Fibroblast of peridontal ligament (primary cell): Measurements from ENCODE around the gene TEDC2.
A peak's percentile ranks its signal among the peaks of the same experiment; 100 is the strongest.
"Not testable (repeated sequence)": the region's sequence is repeated elsewhere in the genome, so short reads cannot be mapped to it uniquely, and the experiment has no call there.

Experiments
- DNase-seq: peaks from one replicate; pipeline ENCODE4 v3.0.0-alpha.2; 2010; ENCODE audit errors: extremely low read depth

TEDC2 gene

DNA sequence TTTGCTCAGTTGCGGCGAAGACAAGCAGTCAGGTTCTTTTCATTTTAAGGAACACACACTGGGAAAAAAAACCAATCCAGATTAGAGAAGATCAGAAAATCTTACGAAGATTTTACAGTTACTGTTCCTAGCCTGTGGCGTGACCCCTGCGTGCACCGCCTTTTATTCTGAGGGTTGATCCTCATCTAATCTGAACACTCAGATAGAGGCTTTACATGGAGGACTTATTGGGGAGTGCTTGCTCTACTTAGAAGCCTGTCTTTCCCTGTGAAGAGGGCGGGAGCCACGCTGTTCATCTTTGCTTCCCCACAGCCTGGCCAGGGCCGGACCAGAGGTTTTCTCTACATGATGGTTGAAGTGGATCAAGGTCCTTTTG is 16.4 kb downstream of the TEDC2 start:
- no peak for DNase-seq

DNA sequence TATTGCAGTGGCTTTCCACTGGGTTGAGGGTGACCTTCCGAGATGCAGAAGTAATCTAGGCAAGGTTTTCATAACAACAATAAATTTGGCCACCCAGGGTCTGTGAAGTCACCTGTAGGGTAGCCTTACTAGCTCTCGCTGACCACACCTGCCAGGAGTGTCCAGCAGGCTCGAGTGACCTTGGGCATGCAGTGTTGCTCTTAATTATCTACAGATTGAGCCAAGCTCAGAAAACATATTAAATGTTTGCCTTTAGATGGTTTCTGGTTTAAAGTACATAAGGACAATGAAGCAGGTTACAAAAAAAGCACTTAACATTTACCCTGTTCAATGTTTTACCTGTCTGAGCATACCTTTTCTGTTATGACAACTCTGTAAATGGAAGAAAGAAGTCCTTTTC is 16.8 kb downstream of the TEDC2 start:
- DNase-seq = no peak

DNA sequence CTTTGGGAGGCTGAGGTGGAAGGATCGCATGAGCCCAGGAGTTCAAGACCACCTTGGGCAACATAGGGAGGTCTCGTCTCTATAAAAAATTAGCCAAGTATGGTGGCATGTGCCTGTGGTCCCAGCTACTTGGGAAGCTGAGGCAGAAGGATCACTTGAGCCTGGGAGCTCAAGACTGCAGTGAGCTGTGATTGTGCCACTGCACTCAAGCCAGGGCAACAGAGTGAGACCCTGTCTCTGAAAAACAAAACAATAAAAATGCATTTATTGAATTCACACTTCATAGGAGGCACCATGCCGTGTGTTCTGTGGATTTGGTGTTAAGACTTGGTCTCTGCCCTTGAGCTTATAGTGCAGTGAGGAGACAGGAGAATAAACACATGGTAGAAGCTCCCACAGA is 17.4 kb downstream of the TEDC2 start:
- no peak for DNase-seq

DNA sequence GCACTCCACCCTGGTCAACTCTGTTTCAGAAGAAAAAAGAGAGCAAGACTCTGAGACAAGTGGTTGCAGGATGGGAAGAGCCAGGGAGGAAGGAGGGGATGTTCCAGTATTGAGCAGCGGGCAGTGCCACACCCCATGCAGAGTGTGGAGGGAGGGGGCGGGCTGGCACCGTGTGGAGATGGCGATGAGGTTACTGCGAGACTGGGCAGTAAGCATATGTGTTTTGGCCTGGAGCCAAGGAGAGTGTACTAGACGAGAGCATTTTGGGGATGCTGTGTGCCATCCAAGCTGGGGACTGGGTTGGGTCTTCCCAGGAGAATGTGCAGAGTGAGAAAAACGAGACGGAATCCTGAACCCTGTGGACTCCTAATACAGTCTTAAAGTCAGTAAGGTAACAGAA is 18.4 kb downstream of the TEDC2 start:
- DNase-seq = no peak

DNA sequence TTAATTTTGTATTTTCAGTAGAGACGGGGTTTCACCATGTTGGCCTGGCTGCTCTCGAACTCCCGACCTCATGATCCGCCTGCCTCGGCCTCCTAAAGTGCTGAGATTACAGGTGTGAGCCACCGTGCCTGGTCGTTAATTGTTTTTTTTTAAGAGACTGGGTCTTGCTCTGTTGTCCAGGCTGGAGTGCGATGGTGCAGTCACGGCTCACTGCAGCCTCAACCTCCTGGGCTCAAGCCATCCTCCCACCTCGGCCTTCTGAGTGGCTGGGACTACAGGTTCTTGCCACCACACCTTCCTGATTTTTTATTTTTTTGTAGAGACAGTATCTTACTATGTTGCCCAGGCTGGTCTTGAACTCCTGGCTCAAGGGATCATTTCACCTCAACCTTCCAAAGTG is 20.1 kb downstream of the TEDC2 start:
- DNase-seq = not testable (repeated sequence)

DNA sequence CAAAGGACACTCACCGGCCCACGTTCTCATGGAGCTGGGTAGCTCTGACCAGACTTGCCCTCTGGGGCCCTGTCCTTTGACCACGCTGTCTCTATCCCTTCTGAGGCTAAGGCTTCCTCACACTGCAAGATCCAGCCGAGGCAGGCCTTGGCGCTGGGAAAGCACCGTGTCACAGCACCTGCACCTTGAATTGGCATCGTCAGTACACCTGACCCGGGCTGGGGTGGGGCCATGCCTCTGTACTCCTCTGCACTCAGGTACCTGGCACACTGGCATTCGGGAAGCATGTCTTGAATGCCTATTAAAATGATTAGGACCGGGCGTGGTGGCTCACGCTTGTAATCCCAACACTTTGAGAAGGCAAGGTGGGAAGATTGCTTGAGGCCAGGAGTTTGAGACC is 21.0 kb downstream of the TEDC2 start:
- DNase-seq = no peak

DNA sequence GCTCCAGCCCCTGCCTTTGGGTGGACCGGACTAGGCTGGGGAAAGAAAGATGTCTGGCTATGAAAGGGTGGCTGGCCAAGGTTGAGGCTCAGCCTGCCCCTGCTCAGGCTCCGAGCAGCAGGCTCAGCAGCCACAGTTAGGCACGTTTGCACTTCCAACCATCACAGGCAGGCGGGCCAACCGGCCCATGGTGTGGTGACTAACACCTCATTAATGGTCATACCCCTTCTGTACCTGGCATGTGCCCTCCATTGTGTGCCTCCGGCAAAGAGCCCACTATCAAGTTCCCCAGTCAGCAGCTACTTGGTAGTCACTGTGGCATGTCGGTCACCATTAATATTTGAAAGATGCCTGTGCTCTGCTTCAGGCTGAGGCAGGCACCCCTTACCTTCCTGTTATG is 21.8 kb downstream of the TEDC2 start:
- DNase-seq = no peak

DNA sequence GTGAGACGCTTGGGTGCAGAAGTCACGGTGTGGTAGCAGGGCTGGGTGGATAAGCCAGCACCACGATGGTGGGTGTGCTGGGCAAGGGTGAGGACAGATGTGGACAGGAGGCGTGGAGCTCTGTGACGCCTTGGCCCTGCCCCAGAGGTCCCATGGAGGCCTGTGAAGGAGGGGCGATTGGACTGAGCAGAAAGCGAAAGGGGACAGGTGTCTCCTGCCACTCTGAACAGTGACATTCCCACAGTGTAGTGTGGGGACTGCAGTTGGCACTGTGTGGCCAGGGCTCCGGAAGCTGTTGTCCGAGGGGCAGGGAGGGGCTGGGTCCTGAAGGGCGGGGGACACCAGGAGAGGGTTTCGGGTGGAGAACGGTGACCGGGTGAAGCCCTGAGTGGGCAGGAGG is 22.3 kb downstream of the TEDC2 start:
- DNase-seq = no peak

DNA sequence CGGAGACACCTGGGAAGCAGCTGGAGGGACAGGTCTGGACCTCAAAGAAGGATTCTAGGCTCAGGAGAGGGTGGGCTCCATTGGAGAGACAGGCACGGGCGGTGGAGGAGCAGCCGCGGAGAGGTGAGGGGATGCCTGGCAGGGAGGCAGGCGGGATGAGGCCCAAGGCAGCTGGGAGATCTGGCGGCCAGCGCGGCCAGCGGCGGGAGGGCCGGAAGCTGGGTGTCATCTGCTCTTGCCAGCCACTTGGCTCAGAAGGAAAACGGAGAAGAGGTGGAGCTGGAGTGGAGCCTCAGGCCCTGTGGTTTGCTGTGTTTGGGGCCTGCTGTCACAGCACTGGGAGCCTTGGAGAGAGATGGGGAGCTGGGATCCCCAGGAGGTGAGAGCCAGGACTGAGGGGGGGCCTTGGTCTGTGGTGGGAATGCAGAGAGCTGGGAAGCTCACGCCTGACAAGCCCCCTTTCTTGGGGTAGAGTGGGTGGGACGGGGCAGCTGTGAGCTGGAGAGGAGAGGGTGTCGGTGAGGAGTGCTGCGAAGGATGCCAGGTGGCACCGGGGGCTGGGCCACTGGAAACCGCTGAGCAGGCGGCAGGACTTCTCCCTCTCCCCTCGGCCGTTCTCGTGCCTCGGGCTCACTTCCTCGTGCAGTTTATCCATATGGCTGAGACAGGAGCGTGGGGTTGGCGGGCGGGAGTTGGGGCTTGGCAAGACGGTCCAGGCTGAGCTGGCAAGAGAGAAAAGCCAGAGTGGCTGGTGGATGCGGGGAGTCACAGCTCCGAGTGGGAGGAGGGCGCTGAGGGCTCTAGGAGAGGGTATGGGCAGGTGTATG is 23.0 kb downstream of the TEDC2 start:
- DNase-seq = peak; percentile 69

DNA sequence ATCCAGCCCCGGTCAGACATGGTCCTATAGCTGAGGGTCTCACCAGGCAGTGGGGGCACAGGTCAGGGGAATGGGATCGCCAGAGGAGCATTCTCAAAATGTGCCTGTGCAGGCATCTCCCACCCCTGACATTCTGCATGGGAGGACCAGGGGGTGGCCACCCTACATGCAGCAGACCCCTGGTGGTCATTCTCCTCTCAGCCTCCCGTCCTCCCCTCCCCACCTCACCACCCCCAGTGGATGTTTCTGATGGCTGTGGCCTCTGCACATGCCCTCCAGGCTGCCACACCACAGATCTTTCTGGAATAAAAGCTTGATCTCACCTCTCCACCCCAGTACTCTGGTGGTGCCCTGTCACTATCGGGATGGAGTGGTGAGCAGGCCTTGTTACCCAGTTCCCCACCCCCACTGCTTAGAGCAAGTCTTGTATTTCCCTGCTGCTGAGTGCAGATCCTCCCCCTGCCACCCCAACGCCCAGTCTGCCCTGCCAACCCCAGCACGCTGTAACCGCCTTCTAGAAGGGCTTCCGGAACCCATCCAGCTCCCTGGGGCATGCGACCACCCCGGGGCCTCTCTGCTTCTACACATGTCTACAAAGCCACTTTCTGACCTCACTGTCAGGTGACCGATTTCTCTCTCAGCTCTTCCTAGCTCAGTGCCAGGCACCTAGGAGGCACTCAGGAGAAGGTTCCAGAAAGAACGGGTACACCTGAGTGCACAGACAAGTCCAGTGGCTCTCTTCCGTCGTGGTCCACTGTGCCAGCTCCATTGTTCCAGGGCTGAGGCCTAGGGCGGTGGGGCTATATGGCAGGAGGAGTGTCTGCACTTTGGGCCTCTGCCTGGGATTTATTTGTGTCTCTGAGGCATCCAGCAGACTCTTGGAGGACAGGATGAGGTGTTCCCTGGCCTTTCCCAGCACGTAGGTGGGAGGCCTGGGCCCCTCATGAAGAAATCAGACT is 24.3 kb downstream of the TEDC2 start:
- no peak for DNase-seq

DNA sequence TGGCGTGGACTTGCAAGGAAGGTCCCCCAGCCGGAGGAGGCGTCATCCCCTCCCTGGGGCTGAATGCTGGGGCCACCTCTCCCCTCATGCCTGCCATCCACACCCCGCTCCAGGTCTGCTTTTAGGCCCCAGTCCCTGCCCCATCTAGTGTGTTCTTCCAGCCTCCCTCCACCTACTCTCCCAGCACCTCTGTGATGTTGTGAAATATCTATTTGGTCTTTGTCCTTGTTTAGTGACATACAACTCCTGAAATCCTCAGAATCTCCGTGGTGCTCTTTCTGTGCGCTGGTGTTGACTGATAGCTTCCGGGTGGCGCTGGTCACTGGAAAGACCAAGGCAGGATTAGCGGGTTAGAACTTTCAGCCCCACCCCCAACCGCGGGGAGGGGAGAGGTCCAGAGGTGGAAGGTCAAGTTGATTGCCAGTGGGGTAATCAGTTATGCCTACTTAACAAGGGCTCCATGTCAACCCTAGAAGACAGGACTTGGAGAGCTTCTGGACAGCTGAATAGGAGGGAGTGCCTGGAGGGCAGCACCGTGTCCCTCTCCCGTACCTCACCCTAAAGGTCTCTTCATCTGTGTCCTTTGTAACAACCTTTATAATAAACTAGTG is 25.1 kb downstream of the TEDC2 start:
- no peak for DNase-seq

DNA sequence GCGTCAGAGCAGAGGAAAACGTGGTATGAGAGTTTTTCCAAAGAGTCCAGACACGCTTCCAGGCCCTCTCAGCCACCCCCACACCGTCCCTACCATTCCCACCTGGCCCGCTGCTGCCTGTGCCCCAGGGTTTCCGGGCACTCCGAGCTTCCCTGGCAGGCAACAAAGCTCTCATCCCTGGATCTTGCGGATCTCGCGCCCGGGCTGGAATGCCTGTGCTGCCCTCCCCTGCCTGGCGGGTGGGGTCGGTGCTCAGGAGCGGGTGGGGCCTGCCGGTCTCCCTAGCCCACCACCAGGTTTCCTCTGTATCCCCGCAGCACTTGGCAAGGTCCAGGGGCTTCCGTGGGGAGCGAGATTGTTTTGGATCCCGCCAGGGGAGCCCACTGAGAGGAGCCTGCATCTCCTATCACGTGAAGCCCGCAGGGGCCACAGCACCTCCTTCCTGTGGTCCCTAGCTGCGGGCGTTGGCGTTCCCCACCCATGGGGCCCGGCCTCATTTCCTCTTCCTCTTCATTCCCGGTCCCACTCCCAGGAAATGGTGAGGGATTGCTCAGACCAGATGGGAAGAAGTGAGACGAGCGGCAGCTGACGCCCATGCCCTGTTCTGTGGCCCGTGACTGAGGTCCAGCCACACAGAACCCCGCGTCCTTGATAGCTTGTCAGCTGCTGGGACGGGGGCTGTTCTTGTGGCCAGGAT is 26.1 kb downstream of the TEDC2 start:
- no peak for DNase-seq

DNA sequence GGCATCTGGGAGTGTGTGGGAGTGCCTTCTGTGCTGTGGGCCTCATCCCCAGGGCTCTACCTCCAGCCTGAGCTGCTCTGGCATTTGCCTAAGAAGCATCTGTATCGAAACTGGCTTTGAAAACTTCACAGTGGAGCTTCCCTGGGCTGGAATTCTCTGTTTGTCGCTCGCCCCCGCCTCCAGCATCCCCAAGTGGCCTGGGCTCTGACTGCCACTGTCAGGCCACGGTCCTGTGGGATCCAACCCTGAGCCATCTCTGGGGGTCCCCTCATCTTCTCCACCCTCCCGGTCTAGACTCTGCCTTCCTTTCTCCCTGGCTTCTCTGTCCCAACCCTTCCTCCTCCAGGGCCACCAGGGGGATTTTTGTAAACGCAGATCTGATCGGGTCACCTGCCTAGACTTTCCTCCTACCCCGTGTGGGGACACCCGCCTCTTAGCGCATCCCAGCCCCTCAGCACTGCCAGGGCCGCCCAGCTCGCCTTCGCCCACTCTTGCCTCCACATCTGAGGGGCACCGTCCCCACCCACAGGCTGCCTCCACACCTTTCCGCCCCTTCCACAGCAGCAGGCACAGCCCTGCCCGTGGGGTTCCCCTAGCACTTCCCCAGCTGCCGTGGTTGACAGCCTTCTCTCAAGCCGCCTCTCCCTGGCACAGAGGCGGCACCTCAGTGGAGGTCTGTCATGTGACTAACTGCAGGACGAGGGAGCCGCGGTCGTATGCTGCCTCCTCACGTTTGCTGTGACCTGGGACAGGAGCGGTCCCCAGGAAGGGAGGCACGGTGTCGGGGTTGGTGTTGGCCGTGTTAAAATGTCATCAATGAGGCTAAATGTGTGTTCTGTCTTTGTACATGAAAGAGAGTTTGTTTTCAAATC is 27.0 kb downstream of the TEDC2 start:
- DNase-seq = no peak

DNA sequence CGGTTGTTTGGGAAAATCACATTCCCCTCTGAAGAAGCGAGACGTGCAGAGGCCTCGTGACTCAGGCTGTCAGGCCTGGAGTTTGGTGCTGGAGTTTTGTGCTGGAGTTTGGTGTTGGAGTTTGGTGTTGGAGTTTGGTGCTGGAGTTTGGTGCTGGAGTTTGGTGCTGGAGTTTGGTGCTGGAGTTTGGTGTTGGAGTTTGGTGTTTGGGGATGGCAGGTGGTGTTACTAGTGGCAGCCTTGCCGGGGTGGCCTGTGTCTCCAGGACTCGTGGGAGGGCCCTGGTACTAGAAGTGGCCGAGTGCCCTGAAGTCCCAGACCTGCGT is 27.6 kb downstream of the TEDC2 start:
- no peak for DNase-seq

DNA sequence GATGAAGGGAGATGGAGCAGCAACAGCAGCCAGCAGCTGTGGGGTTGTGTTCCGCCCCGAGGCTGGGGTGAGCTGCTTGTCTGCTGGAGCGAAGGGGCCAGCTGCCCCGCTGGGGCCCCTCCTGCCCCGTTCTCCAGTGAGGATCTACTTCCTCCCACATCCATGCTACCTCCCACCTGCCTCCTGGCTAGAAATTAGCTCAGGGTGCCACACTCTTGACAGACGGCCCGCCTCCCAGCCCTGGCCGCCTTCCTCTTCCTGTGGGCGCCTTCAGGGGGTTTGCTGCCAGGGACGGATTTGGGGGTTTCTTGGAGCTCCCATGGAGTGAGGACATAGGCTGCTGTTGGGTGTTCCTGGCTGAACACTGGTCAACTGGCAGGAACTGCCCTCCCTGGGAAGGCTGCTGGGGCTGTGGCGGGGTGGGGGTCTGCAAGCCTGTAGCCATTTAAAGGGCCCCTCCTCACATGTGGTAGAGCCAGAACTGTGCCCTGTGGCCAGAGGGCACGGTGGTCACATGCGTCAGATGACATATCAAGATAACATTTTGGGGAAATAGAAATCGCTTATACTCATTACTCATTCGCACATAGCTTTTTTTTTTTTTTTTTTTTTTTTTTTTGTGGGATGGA is 28.1 kb downstream of the TEDC2 start:
- no peak for DNase-seq

DNA sequence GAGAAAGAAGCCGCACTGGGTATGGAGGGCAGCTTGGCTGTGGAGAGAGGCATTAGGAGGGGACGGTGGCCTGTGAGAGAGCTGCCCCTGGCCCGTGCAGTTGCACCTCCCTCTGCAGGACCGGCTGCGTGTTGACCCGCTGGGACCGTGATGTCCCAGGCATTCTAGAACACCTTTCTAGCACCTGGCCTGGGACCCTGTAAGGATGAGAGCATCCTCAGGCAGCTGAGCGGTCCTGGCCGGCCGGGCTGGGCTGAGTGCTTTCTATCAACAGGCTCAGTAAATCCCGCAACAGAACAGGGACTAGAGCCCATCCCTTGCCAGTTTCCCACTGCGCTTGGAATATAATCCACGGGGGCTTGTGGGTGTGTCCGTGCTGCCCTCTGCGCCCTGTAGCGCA is 29.7 kb downstream of the TEDC2 start:
- no peak for DNase-seq

DNA sequence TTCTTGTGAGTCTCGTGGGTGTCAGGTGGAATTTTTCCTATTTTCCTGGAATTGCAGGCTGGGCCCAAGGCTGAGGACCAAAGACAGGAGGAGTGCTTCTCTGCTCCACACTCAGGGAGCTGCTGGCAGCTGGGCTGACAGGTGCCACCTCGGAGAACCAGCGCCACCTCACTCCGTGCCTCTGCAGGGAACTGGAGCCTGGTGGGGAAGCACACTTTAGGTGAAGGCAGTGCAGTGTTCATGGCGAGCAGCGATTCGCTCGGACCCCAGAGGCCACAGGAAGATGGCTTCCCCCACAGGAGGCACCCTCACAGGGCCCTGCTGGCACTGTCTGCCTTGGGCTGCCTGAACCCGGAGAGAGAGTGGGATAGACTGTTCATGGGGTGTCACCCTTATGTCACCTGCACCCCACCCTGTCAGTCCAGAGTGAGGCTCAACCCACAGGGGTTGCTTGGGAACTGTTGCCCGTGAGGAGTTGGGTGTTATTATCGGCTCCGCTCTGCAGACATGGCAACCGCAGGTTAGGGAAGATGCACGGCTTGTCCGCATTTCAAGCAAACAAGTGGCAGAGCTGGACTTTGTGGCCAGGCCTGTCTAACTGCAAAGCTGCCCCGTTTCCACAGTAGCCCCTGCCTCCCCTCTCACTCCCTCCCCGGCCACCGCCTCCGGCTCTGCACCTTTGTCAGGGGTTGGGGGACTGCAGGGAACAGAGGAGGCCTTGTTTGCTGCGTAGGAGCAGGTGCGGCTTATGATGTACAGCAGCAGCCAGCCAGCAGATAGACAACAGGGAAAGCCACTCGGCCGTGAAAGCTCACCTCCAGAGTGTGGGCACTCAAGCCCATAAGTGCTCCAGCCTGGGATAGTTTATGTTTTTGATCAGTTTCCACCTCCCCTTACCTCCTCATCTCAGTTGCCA is 30.5 kb downstream of the TEDC2 start:
- no peak for DNase-seq

DNA sequence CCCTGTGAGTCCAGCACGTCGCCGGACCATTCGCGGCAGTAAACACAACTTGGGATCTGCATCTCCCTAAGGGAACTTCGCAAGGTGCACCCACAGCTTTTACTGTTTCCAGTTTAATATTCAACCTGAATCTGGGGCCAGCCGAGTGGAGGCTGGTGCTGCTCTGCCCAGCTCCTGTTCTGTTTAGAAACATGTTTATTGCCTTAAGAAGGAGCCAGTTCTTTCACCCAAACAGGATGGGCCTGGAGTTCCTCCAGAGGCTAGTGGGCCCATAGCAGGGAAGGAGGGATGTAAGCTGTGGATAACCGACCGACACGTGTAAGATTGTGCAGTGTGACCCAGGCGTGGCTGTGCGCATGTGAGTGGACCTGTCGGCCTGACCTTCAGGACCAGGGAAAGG is 32.4 kb downstream of the TEDC2 start:
- no peak for DNase-seq

DNA sequence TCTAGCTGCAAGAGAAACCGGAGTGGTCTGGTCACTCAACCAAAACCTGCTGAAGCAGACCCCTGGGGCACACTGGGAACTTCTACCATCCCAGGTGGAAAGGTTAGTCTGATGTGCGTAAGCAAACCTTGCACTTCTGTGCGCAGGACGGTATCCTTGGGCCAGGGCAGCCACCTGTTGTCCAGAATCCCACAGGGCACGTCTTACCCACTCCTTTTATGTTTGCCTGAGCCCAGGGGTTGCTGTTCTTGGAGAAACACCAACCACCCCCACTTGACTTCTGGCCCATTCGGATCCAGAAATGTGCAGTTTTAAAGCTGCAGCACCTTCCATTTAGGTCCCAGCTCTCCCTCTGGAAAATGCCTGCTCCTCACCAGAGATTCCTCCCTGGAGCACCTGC is 33.7 kb downstream of the TEDC2 start:
- DNase-seq = no peak

DNA sequence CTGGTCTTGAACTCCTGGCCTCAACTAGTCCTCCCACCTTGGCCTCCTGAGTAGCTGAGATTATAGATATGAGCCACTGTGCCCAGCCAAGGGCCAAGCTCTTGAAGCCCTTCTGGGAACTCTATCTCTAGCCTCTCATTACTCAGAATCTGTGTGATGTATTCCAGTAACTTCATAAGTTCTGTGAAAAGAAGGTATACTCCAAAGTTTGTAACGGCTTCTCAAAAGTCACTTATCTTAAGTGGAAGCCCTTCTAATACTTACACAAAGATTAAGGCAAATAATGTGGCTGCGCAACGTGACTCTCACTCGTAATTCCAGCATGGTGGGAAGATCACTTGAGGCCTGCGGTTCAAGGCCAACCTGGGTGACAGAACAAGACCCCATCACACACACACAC is 34.7 kb downstream of the TEDC2 start:
- DNase-seq = no peak
